ENCODE data around the gene EXOSC6.
"Not testable (repeated sequence)": the region's sequence is repeated elsewhere in the genome, so short reads cannot be mapped to it uniquely, and the experiment has no call there.

GRCh38 chr16:70249697-70250096 lies 2.0 kb downstream of the EXOSC6 start:
- TF ChIP-seq POLR2A (IDR thresholded peaks at IDR 0.05); POLR2AphosphoS5 (IDR thresholded peaks at IDR 0.05); CTCF (IDR thresholded peaks at IDR 0.05); EP300 (IDR thresholded peaks at IDR 0.05; ENCODE audit: low read depth): not testable (repeated sequence)

Data from transverse colon (tissue), 4 donors.